HG02759 (cell line): Measurements from ENCODE around the gene ZNF121.
A peak's percentile ranks its signal among the peaks of the same experiment; 100 is the strongest.

ENCODE experiments used
- ATAC-seq: cut with Tn5 transposase; IDR thresholded peaks from one replicate; pipeline ENCODE4 v1.9.1; 2021; ENCODE audit warnings: mild to moderate bottlenecking, moderate library complexity; ENCODE audit not compliant: unreplicated experiment

Gene ZNF121

DNA sequence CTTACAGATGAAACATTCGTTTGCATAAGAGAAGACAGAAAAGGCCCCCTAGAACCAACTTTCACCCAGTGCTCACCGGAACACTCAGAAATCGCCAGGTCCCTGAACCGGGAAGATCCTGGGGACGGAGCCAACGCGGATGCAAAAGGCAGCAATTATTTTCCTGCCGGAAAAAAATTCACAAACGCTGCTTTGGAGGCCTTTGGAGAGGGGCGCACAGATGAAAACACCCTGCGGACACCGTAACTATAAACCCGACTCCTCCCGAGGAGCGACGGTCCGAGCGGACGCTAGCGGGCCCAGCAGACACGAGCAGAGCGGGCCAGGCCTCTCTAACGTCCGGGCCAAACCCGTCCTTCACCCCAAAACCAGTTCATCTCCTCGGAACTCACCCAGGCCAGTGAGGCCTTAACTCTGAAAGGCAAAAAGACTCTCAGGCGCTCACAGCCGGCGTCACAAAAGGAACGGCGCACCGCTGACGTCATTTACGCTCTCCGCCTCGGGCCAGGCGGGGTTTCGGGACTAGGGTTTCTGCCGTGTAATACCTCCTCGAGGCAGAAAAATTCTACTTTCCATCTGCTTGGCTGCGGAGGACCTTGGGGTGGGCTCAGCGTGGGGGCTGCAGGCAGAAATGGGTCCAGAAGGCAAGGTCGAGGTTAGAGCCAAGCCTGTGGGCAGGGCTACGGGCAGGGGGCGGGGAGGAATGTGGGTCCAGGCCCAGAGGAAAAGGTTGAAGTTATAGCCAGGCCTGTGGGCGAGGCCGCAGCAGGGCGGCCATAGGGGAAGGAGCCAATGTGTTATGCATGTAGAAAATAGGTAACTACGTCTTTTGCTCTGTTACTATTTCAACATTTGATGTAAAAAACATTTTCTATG, 45.9 kb downstream of the ZNF121 start, which contains the start of gene ZNF426:
Gene ZNF426, minus strand, starts transcription at position 463 of the 876 bp plus-strand sequence. CDS start 2,413 bp downstream, outside the sequence.
- peak; percentile 80 for ATAC-seq

DNA sequence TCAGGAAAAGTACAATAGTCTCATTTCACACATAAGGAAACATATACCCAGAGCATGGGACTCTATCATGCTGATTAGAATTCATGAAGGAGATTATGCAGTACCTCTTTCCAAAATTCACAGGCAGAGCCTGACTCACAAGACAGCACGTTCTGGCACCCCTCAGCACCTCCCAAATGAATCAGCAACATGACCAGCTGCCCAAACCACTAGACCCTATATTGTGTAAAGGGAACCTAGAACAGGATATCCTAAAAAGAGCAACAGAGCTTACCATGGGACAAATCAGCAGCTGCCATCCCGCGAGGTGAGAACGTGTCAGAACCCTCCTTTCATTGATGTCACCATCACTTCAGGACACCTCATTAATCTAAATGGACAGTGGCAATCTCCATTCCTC, 48.4 kb downstream of the ZNF121 start:
- no peak for ATAC-seq

DNA sequence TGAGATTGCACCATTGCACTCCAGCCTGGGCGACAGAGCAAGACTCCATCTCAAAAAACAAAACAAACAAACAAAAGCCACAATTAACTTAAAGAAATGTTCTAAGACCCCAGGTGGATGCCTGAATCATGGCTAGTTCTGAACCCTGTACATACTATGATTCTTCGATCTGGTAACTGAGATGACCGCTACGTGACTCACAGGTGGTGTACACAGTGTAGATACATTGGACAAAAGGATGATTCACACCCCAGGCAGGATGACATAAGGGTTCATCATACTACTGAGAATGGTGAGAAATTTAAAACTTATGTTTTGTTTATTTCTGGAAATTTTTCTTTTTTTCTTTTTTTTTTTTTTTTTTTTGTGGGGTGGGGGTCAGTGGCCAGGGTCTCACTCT, 52.4 kb downstream of the ZNF121 start:
- ATAC-seq: no peak

DNA sequence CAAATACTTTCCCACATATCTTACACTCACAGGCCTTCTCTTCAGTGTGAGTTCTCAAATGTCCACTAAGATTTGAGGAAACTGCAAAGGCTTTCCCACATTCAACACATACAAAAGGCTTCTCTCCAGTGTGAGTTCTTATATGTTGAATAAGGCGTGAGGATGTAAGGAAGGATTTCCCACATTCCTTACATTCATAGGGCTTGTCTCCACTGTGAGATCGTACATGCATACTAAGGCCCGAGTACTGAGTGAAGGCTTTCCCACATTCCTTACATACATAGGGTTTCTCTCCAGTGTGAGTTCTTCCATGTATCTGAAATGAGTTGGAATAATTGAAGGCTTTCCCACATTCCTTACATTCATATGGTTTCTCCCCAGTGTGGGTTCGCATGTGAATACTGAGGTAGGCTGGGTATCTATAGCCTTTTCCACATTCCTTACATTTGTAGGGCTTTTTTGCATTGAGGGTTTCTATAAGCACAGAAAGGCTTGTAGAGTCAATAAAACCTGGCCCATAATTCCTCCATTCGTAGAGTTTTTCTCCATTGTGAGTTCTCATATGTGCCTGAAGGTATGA, 55.5 kb downstream of the ZNF121 start:
- no peak for ATAC-seq

DNA sequence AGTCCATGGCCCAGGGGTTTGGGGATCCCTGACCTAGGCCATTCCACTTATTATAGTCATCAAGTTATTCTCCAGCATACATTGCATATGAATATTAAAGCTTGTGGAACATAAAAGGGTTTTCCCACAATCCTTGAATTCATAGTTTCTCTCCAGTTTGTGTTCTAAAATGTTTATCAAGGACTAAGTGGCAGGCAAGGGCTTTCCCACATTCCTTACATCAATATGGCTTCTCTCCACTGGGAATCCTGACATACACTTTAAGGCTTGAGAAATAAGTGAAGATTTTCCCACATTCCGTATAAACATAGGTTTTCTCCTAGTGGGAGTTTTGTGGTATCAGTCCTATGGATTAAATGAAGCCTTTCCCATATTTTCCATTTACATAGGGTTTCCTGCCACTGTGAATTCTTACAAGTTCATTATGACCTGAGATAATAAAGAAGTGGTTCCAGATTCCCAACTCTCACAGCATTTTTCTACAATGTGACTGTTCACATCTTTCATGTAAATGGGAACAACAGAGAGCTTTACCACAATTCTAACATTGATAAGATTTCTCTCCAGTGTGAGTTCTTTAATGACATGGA, 60.3 kb downstream of the ZNF121 start:
- ATAC-seq: no peak
